Activated naive CD8-positive, alpha-beta T cell (primary cell): ENCODE measurements around the gene FURIN.
A peak's percentile ranks its signal among the peaks of the same experiment; 100 is the strongest.
"Not testable (repeated sequence)": the region's sequence is repeated elsewhere in the genome, so short reads cannot be mapped to it uniquely, and the experiment has no call there.

ENCODE experiments used
- H3K27ac Mint-ChIP-seq: one replicate; pipeline ENCODE4 v1.8.0; 2021; ENCODE audit warnings: mixed read lengths
- H3K27me3 Mint-ChIP-seq: one replicate; pipeline ENCODE4 v1.8.0; 2021; ENCODE audit warnings: mixed read lengths
- H3K36me3 Mint-ChIP-seq: one replicate; pipeline ENCODE4 v1.8.0; 2021; ENCODE audit warnings: mixed read lengths
- H3K4me1 Mint-ChIP-seq: one replicate; pipeline ENCODE4 v1.8.0; 2021; ENCODE audit warnings: low read depth, mixed read lengths
- H3K4me3 Mint-ChIP-seq: one replicate; pipeline ENCODE4 v1.8.0; 2021; ENCODE audit warnings: mild to moderate bottlenecking, mixed read lengths
- H3K9me3 Mint-ChIP-seq: one replicate; pipeline ENCODE4 v1.8.0; 2021; ENCODE audit warnings: low read depth, mixed read lengths

FURIN gene

GRCh38 chr15:90890839-90891238 is 22.5 kb downstream of the FURIN start:
- Mint-ChIP-seq H3K36me3 (no peaks in the 10 kb centered on the region), H3K4me3 (no peak overlapping the region), H3K9me3 (no peaks in the 10 kb centered on the region), H3K27me3 (peaks cover 2% of the 10 kb centered on the region), H3K4me1 (peaks cover 3% of the 10 kb centered on the region), H3K27ac (no peak overlapping the region)

GRCh38 chr15:90891346-90891949 is 23.1 kb downstream of the FURIN start:
- Mint-ChIP-seq H3K4me1 (no peaks in the 10 kb centered on the region), H3K27me3 (peaks cover 2% of the 10 kb centered on the region), H3K9me3 (no peaks in the 10 kb centered on the region), H3K27ac (no peak overlapping the region), H3K36me3 (no peaks in the 10 kb centered on the region), H3K4me3 (no peak overlapping the region)

DNA sequence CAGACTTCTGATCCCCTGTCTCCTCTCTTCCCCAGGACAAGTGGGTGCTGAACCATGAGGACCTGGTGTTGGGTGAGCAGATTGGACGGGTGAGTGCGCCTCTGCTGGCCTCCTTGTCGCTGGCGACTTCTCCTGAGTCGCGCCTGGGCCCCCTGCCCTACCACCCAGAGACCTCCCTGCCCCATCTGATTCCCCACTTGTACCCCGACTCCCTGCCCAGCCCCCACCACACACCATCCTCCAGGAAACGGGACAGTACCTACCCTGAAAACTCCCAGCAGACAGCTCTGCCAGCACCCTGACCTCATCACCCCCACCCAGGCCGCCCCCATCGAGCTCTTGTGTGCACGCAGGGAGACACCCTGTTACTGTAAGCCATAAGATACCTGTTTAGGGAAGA is 23.6 kb downstream of the FURIN start:
- Mint-ChIP-seq H3K4me3 (no peak overlapping the region), H3K27me3 (peaks cover 2% of the 10 kb centered on the region), H3K9me3 (no peaks in the 10 kb centered on the region), H3K4me1 (no peaks in the 10 kb centered on the region), H3K36me3 (no peaks in the 10 kb centered on the region), H3K27ac (no peak overlapping the region)

GRCh38 chr15:90892498-90893174 is 24.2 kb downstream of the FURIN start:
- H3K9me3 Mint-ChIP-seq, result no peaks in the 10 kb centered on the region
- no peaks in the 10 kb centered on the region for H3K36me3 Mint-ChIP-seq
- H3K4me1 Mint-ChIP-seq, result no peaks in the 10 kb centered on the region
- H3K4me3 Mint-ChIP-seq, result no peak overlapping the region
- peaks cover 2% of the 10 kb centered on the region for H3K27me3 Mint-ChIP-seq
- no peak overlapping the region for H3K27ac Mint-ChIP-seq

DNA sequence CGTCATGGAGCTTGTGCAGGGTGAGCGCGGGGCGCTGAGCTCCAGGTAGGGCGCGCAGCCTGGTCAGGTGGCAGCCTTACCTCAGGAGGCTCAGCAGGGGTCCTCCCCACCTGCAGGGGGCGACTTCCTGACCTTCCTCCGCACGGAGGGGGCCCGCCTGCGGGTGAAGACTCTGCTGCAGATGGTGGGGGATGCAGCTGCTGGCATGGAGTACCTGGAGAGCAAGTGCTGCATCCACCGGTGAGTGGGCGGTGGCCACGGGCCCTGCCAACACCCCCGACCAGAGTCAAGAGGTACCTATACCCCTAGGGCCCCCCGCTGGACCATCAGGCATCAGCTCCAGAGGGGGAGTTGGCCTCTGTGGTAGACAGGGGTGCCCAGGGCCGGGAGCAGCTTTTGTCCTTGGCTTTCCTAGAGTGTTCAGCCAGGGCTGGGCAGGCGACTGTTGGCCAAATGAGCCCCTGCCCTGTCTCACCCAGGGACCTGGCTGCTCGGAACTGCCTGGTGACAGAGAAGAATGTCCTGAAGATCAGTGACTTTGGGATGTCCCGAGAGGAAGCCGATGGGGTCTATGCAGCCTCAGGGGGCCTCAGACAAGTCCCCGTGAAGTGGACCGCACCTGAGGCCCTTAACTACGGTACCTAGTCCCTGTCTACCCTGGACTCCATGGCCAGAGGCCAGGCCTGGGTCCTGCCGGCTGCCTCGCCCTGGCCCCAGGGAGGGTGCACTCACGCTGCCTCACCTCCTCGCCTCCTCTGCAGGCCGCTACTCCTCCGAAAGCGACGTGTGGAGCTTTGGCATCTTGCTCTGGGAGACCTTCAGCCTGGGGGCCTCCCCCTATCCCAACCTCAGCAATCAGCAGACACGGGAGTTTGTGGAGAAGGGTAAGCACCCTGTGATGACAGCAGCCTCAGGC is 25.0 kb downstream of the FURIN start:
- H3K4me3 Mint-ChIP-seq, result no peak overlapping the region
- no peak overlapping the region for H3K27ac Mint-ChIP-seq
- no peaks in the 10 kb centered on the region for H3K36me3 Mint-ChIP-seq
- H3K4me1 Mint-ChIP-seq, result no peaks in the 10 kb centered on the region
- H3K9me3 Mint-ChIP-seq, result no peaks in the 10 kb centered on the region
- H3K27me3 Mint-ChIP-seq, result peaks cover under 1% of the 10 kb centered on the region

GRCh38 chr15:90895571-90896117 is 27.3 kb downstream of the FURIN start:
- Mint-ChIP-seq H3K36me3 (no peaks in the 10 kb centered on the region), H3K27me3 (no peaks in the 10 kb centered on the region), H3K4me3 (no peak overlapping the region), H3K27ac (no peak overlapping the region), H3K4me1 (no peaks in the 10 kb centered on the region), H3K9me3 (no peaks in the 10 kb centered on the region)

DNA sequence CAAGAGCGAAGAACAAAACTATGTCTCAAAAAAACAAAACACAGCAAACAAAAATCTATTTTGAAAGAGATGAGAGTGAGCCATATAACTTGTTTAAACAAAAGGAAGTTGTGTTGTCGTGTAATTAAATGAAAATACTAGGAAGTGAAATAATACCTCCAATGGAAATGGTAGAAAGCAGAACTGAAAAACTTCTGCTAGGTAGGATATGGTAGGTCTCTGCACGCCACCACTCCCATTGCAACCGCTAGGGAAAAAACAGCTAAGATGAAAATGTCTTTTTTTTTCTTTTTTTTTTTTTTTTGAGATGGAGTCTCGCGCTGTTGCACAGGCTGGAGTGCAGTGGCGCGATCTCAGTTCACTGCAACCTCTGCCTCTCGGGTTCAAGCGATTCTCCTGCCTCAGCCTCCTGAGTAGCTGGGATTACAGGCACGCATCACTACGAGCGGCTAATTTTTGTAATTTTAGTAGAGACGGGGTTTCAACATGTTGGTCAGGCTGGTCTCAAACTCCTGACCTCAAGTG is 28.8 kb downstream of the FURIN start:
- H3K27me3 Mint-ChIP-seq, H3K4me3 Mint-ChIP-seq, H3K9me3 Mint-ChIP-seq, H3K27ac Mint-ChIP-seq, H3K36me3 Mint-ChIP-seq: not testable (repeated sequence)
- peaks cover 11% of the 10 kb centered on the region for H3K4me1 Mint-ChIP-seq

GRCh38 chr15:90901175-90902039 is 33.0 kb downstream of the FURIN start:
- peaks cover 25% of the 10 kb centered on the region for H3K4me1 Mint-ChIP-seq
- no peaks in the 10 kb centered on the region for H3K27me3 Mint-ChIP-seq

DNA sequence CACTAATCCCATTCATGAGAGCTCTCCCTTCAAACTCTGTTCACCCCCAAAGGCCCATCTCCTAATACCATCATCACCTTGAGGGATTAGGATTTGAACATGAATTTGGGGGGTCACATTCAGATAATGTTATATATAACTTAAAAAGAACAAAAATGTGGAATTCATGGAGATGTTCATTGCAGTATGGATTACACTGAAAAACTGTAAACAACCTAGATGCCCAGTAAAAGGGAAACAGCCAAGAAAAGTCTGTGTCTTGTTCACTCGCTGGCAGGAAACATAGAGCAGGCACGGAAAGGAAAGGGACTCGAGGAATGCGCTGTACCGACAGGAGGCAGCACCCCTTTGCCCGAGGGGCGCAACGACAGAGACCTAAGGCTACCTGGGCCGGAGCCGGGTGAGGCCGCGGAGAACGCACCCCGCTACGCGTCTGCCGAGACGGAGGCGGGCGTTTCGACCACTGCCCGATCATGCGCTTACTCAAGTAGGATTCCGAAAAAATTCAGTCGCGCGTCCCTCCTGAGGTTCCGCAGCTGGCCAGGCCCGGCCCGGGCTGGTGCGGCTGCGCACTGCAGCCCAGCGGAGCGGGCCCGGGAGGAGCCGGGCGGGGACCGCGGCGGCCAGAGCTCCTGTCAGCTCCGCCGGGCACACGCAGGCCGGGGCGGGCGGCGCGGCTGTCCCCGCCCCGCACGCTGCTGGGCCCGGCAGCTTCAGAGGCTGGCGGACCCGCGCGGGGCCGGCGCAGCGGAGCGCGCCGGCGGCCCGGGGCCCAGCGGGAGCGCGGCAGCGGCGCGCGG is 33.9 kb downstream of the FURIN start:
- H3K36me3 Mint-ChIP-seq, result peaks cover 6% of the 10 kb centered on the region

More at GRCh38 chr15:90901175-90902039, 33.0 kb downstream of the FURIN start:
- Mint-ChIP-seq H3K36me3 (peaks cover 6% of the 10 kb centered on the region), H3K27ac (peak overlapping the region; percentile 89), H3K4me3 (peak overlapping the region; percentile 84), H3K9me3 (no peaks in the 10 kb centered on the region)

GRCh38 chr15:90902840-90903732 is 34.7 kb downstream of the FURIN start, which contains the start of gene MAN2A2:
Gene MAN2A2, plus strand, starts transcription at chr15:90903302. Its CDS starts 906 bp downstream, at chr15:90904208.
- Mint-ChIP-seq H3K27me3 (no peaks in the 10 kb centered on the region), H3K9me3 (no peaks in the 10 kb centered on the region), H3K36me3 (peaks cover 6% of the 10 kb centered on the region)

More for the DNA sequence above, 33.9 kb downstream of the FURIN start:
- no peaks in the 10 kb centered on the region for H3K27me3 Mint-ChIP-seq
- peak overlapping the region; percentile 84 for H3K4me3 Mint-ChIP-seq
- H3K27ac Mint-ChIP-seq, result peak overlapping the region; percentile 89
- no peaks in the 10 kb centered on the region for H3K9me3 Mint-ChIP-seq
- H3K4me1 Mint-ChIP-seq, result peaks cover 25% of the 10 kb centered on the region

DNA sequence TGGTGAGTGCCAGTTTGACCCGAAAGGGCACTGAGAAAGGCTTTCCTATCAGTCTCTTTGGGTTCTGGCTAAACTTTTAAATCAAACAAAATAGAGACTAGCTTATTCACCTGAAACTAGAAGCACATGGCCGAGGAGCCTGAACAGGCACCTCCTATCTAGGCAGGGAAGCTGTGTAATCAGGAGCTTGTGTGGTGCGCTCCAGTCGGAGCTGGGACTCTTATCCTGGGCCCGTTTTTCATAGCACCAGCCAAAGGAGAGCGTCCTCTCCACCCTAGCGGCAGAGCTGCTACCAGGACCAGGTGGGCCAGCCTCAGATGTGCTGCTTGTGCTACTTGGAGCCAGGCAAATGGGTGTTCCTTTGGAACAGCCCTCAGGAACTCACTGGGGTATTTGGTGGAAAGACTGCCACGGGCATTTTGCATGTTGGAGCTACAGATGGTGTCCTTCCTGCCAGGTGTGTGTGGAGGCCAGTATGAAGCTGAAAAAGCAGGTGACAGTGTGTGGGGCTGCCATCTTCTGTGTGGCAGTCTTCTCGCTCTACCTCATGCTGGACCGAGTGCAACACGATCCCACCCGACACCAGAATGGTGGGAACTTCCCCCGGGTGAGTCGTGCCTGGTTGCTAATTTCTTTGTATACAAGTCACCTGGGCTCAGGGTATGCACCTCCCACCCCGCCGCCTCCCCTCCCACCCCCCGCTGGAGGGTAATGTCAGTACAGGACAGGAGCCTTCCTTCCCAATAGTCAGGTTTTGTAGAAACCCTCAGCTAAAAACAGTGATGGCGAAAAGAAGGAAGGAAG is 35.5 kb downstream of the FURIN start:
- Mint-ChIP-seq H3K4me3 (peak overlapping the region; percentile 83), H3K9me3 (no peaks in the 10 kb centered on the region), H3K4me1 (peaks cover 25% of the 10 kb centered on the region), H3K27ac (peak overlapping the region; percentile 83), H3K36me3 (peaks cover 6% of the 10 kb centered on the region), H3K27me3 (no peaks in the 10 kb centered on the region)

More at GRCh38 chr15:90902840-90903732, 34.7 kb downstream of the FURIN start, which contains the start of gene MAN2A2:
- peak within 1 kb of the TSS; percentile 89 for H3K27ac Mint-ChIP-seq
- peak within 1 kb of the TSS; percentile 84 for H3K4me3 Mint-ChIP-seq
- H3K4me1 Mint-ChIP-seq, result peaks cover 25% of the 10 kb centered on the region

- Mint-ChIP-seq H3K27ac (no peak overlapping the region), H3K27me3 (no peaks in the 10 kb centered on the region), H3K9me3 (no peaks in the 10 kb centered on the region), H3K4me1 (peaks cover 25% of the 10 kb centered on the region), H3K36me3 (peaks cover 6% of the 10 kb centered on the region), H3K4me3 (peak overlapping the region; percentile 40)
Observed at GRCh38 chr15:90904746-90905145, 36.4 kb downstream of the FURIN start.
